ENCODE results near the gene DOC2A. TPM values are rescaled to one million over a fixed set of nuclear protein-coding genes. Genes with fewer than 3 reads are reported as not detected.
"Not testable (repeated sequence)": the region's sequence is repeated elsewhere in the genome, so short reads cannot be mapped to it uniquely, and the experiment has no call there.

The DOC2A gene
- total RNA-seq, 1 donor from 2014 or later, result 2.2 TPM

DNA sequence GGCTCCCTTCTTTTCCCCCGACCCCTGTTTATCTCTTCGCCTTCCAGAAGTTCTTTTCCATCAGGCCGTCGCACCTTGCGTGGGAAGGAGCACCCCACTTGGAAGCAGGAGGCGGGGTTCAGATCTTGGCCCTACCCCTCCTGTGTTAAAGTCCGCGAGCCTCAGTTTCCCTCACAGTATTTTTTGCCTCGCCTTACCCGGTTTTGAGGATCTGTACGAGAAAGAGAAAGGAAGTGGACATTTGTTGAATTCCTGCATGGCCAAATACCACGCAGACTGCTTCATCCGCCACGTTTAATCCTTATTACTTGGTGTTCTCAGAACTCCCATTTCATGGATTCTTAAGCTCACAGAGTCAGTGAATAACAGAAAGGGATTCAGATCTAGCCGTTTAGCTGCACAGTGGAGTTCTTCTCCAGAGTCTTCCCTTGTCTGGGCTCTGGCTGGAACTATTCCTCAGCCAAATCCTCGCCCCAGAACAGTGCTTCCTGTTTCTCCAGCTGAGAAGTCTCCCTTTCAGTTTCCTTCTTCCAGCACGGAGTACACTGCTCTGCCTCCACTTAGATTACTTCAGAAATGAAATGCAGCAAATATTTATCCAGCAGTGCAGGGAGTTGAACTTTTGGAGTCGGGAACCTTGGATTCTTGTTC is 48.4 kb downstream of the DOC2A start:
- peak overlapping the region; percentile 68 to 81 for H3K4me3 ChIP-seq
- peak overlapping the region; percentile 94 for H3K27ac ChIP-seq
- peaks cover 16% of the 10 kb centered on the region for H3K4me1 ChIP-seq
- no peaks in the 10 kb centered on the region for H3K9me3 ChIP-seq
- no peaks in the 10 kb centered on the region for H3K36me3 ChIP-seq
- TF ChIP-seq, protein P1, sequence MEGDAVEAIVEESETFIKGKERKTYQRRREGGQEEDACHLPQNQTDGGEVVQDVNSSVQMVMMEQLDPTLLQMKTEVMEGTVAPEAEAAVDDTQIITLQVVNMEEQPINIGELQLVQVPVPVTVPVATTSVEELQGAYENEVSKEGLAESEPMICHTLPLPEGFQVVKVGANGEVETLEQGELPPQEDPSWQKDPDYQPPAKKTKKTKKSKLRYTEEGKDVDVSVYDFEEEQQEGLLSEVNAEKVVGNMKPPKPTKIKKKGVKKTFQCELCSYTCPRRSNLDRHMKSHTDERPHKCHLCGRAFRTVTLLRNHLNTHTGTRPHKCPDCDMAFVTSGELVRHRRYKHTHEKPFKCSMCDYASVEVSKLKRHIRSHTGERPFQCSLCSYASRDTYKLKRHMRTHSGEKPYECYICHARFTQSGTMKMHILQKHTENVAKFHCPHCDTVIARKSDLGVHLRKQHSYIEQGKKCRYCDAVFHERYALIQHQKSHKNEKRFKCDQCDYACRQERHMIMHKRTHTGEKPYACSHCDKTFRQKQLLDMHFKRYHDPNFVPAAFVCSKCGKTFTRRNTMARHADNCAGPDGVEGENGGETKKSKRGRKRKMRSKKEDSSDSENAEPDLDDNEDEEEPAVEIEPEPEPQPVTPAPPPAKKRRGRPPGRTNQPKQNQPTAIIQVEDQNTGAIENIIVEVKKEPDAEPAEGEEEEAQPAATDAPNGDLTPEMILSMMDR (IDR thresholded peaks at IDR 0.05), result no peak
- TF ChIP-seq POLR2AphosphoS5 (IDR thresholded peaks at IDR 0.05; ENCODE audit: insufficient read depth in 1 of 2, low read depth in 1 of 2), result no peak
- no peak for TF ChIP-seq POLR2A (IDR thresholded peaks at IDR 0.05)
- no peaks in the 10 kb centered on the region for H3K27me3 ChIP-seq
- intact Hi-C loops (cut with DNase I), result no loop called here
- no peak for DNase-seq (ENCODE audit: extremely low spot score in 2 of 2)

DNA sequence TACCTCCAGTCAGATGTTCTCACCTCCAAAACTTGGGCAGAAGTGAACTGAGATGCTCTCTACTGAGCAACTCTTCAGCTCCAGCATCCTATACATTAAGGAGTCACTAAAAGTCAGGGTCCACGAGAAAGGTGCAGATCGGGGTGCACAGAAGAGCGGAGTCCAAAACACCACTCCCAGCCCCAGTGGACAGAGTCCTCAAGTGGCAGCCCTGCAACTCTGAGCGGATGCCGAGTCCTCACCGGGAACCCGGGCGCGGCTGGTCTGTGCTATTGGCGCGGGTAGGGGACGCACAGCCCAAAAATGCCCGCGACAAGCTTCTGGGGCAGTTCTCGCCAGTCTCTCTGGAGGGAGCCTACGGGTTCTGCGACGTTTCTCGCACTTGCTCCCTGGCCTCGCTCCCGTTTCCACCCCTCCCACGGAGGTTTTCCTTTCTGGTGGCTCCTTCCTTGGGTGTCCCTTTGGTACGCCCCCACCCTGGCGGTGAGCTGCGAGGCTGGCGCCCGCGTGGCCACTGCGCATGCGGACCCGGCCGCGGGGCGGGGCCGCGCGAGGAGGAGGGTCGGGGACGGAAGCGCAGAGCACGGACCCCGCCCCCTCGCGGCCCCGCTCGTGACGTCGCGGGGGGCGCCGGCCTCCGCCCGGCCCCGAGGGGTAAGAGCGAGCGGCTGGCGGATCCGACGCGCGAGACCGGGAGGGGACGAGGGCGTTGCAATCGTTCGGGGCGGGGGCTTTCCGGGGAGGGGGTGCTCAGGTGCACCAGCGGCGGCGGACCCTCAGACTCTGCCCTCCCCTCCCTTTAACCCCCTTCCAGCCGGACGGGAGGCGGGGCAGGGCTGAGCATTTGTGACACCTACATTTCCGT is 49.1 kb downstream of the DOC2A start, which contains the start of gene TMEM219:
TMEM219 (plus strand) TSS at position 601 of the 865 bp plus-strand sequence. CDS start 1,065 bp downstream, outside the sequence.
- intact Hi-C loops (cut with DNase I), result no loop called here
- H3K9me3 ChIP-seq, result no peaks in the 10 kb centered on the region
- peaks cover 16% of the 10 kb centered on the region for H3K4me1 ChIP-seq
- no peaks in the 10 kb centered on the region for H3K36me3 ChIP-seq
- DNase-seq (ENCODE audit: extremely low spot score in 2 of 2), result no peak
- no peaks in the 10 kb centered on the region for H3K27me3 ChIP-seq
- peak within 1 kb of the TSS; percentile 68 to 81 for H3K4me3 ChIP-seq
- TF ChIP-seq POLR2AphosphoS5 (IDR thresholded peaks at IDR 0.05; ENCODE audit: insufficient read depth in 1 of 2, low read depth in 1 of 2) (peak in 1 of 2 donors; percentile 81), POLR2A (IDR thresholded peaks at IDR 0.05) (peak in 1 of 2 donors; percentile 42)
- TF ChIP-seq, protein P1 (IDR thresholded peaks at IDR 0.05), result peak in 2 of 3 experiments; percentile 28 to 59
- H3K27ac ChIP-seq, result peak within 1 kb of the TSS; percentile 94

DNA sequence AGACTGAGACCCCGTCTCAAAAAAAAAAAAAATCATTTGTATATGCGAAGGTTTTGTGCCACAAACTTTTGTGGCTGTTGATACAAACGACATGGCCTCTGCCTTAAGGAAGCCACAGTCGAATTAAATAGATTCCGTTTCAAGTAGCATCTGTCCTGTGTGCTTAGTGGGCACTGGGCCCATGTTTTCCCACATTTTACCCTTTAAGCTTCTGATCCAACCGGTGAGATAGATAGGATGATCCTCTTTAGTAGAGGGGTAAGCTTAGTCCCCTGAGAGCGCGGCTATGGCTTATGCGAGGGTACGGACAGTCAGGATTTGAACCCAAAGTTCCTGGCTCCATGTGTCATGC is 49.7 kb downstream of the DOC2A start:
- Histone ChIP-seq H3K27ac (peak overlapping the region; percentile 94), H3K27me3 (no peaks in the 10 kb centered on the region), H3K4me1 (peaks cover 16% of the 10 kb centered on the region), H3K4me3 (peak overlapping the region; percentile 68 to 81), H3K36me3 (no peaks in the 10 kb centered on the region), H3K9me3 (no peaks in the 10 kb centered on the region)
- intact Hi-C loops (cut with DNase I), result no loop called here
- TF ChIP-seq, protein P1 (IDR thresholded peaks at IDR 0.05), result no peak
- TF ChIP-seq POLR2A (IDR thresholded peaks at IDR 0.05), result no peak
- no peak for TF ChIP-seq POLR2AphosphoS5 (IDR thresholded peaks at IDR 0.05; ENCODE audit: insufficient read depth in 1 of 2, low read depth in 1 of 2)
- no peak for DNase-seq (ENCODE audit: extremely low spot score in 2 of 2)

DNA sequence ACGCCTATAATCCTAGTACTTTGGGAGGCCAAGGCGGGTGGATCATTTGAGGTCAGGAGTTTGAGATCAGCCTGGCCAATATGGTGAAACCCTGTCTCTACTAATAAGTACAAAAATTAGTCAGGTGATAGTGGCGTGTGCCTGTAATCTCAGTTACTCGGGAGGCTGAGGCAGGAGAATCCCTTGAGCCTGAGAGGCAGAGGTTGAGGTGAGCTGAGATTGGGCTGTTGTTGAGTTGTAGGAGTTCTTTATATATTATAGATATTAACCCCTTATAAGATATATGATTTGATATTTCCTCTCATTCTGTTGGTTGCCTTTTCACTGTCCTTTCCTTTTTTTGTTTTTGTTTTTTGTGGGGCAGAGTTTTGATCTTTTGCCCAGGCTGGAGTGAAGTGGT is 51.0 kb downstream of the DOC2A start:
- not testable (repeated sequence) for DNase-seq (ENCODE audit: extremely low spot score in 2 of 2); H3K4me3 ChIP-seq; H3K36me3 ChIP-seq; H3K27ac ChIP-seq; H3K9me3 ChIP-seq; H3K27me3 ChIP-seq
- intact Hi-C loops (cut with DNase I), result loop anchor here (10.0 kb wide), 1 partner anchor 105 kb away; no protein-coding TSS in a partner anchor
- H3K4me1 ChIP-seq, result peaks cover 16% of the 10 kb centered on the region

DNA sequence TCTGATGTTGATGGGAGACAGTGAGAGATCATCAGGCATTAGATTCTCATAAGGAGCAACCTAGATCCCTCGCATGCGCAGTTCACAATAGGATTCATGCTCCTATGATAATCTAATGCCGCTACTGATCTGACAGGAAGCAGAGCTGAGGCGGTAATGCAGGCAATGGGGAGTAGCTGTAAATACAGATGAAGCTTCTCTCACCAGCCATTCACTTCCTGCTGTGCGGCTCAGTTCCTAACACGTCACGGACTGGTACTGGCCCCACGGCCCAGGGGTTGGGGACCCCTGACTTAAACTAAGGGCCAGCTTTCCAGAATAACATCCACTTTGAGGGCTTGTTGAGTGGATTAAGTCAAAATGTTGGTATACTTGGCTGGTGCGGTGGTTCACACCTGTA is 51.5 kb downstream of the DOC2A start:
- peaks cover 16% of the 10 kb centered on the region for H3K4me1 ChIP-seq
- intact Hi-C loops (cut with DNase I), result loop anchor here (10.0 kb wide), 1 partner anchor 104 kb away; no protein-coding TSS in a partner anchor
- no peak overlapping the region for H3K4me3 ChIP-seq
- DNase-seq (ENCODE audit: extremely low spot score in 2 of 2), result no peak
- H3K27me3 ChIP-seq, result no peaks in the 10 kb centered on the region
- TF ChIP-seq POLR2A (IDR thresholded peaks at IDR 0.05) (no peak), POLR2AphosphoS5 (IDR thresholded peaks at IDR 0.05; ENCODE audit: insufficient read depth in 1 of 2, low read depth in 1 of 2) (no peak)
- TF ChIP-seq, protein P1 (IDR thresholded peaks at IDR 0.05), result no peak
- H3K27ac ChIP-seq, result no peak overlapping the region
- no peaks in the 10 kb centered on the region for H3K36me3 ChIP-seq
- no peaks in the 10 kb centered on the region for H3K9me3 ChIP-seq
